GM21529 (cell line): Measurements from ENCODE around the gene OR8D1.

ENCODE experiments used
- ATAC-seq: cut with Tn5 transposase; IDR thresholded peaks from one replicate; pipeline ENCODE4 v1.9.1; 2021; ENCODE audit not compliant: unreplicated experiment

OR8D1 gene

GRCh38 chr11:124313849-124314248 lies at the start of gene OR8D1:
TSS of gene OR8D1 (minus strand) at chr11:124313949. CDS start at chr11:124310766, 3,183 bp downstream.
- no peak for ATAC-seq

- no peak for ATAC-seq
Observed at GRCh38 chr11:124359566-124359965, 45.8 kb upstream of the OR8D1 start.

GRCh38 chr11:124346311-124346955 lies 32.7 kb upstream of the OR8D1 start:
- ATAC-seq = no peak

GRCh38 chr11:124344346-124344745 lies 30.6 kb upstream of the OR8D1 start:
- no peak for ATAC-seq

- no peak for ATAC-seq
Observed at GRCh38 chr11:124340142-124340447, 26.3 kb upstream of the OR8D1 start.

GRCh38 chr11:124339396-124340141 lies 25.8 kb upstream of the OR8D1 start:
- no peak for ATAC-seq

GRCh38 chr11:124331873-124332272 lies 18.1 kb upstream of the OR8D1 start:
- ATAC-seq = no peak

GRCh38 chr11:124329787-124330478 lies 16.2 kb upstream of the OR8D1 start:
- peak; percentile 99 for ATAC-seq

GRCh38 chr11:124327775-124328174 lies 14.0 kb upstream of the OR8D1 start:
- ATAC-seq = no peak

GRCh38 chr11:124322356-124322755 lies 8.6 kb upstream of the OR8D1 start:
- ATAC-seq = no peak

- no peak for ATAC-seq
Observed at GRCh38 chr11:124320097-124320496, 6.3 kb upstream of the OR8D1 start, which contains the start of gene OR8D2. TSS of gene OR8D2 (minus strand) at chr11:124320197. CDS start at chr11:124320197, 0 bp downstream.

- ATAC-seq = no peak
Observed at GRCh38 chr11:124315052-124315451, 1.3 kb upstream of the OR8D1 start.

GRCh38 chr11:124313131-124313530 lies 618 bp downstream of the OR8D1 start:
- ATAC-seq = no peak

- no peak for ATAC-seq
Observed at GRCh38 chr11:124311670-124312069, 2.1 kb downstream of the OR8D1 start.

GRCh38 chr11:124311269-124311668 lies 2.5 kb downstream of the OR8D1 start:
- no peak for ATAC-seq

GRCh38 chr11:124310721-124311120 lies 3.0 kb downstream of the OR8D1 start:
- no peak for ATAC-seq

GRCh38 chr11:124307093-124307492 lies 6.7 kb downstream of the OR8D1 start:
- no peak for ATAC-seq

GRCh38 chr11:124302347-124303125 lies 11.2 kb downstream of the OR8D1 start:
- ATAC-seq = no peak

GRCh38 chr11:124301548-124301947 lies 12.2 kb downstream of the OR8D1 start:
- ATAC-seq = no peak

GRCh38 chr11:124297921-124298320 lies 15.8 kb downstream of the OR8D1 start:
- no peak for ATAC-seq

- ATAC-seq = no peak
Observed at GRCh38 chr11:124296016-124296415, 17.7 kb downstream of the OR8D1 start.
